TTC549 (cell line): Measurements from ENCODE around the gene SDE2.
"Not testable (repeated sequence)": the region's sequence is repeated elsewhere in the genome, so short reads cannot be mapped to it uniquely, and the experiment has no call there.

Experiments used
- FAIRE-seq: peaks from 2 replicates; lab custom pipeline; 2012; peaks lifted over from hg19 to GRCh38; lab: Jason Lieb, UNC

SDE2 gene

GRCh38 chr1:225999227-225999911, at the start of gene SDE2:
TSS of gene SDE2 (minus strand) at chr1:225999343. CDS start at chr1:225999312, 31 bp downstream.
- peak; percentile 98 for FAIRE-seq

GRCh38 chr1:226048886-226049285, 49.7 kb upstream of the SDE2 start:
- no peak for FAIRE-seq

- FAIRE-seq: no peak
These were observed 48.4 kb upstream of the SDE2 start for GRCh38 chr1:226047495-226047894.

- no peak for FAIRE-seq
These were observed 47.1 kb upstream of the SDE2 start for GRCh38 chr1:226046240-226046639.

GRCh38 chr1:226044514-226045101, 45.5 kb upstream of the SDE2 start:
- no peak for FAIRE-seq

- no peak for FAIRE-seq
These were observed 42.3 kb upstream of the SDE2 start for GRCh38 chr1:226041419-226041818.

GRCh38 chr1:226038661-226039060, 39.5 kb upstream of the SDE2 start:
- FAIRE-seq: no peak

GRCh38 chr1:226035915-226036314, 36.8 kb upstream of the SDE2 start:
- no peak for FAIRE-seq

- no peak for FAIRE-seq
These were observed 35.3 kb upstream of the SDE2 start for GRCh38 chr1:226034482-226034881.

GRCh38 chr1:226033991-226034390, 34.8 kb upstream of the SDE2 start:
- no peak for FAIRE-seq

- no peak for FAIRE-seq
These were observed 34.4 kb upstream of the SDE2 start for GRCh38 chr1:226033582-226033981.

GRCh38 chr1:226029568-226030225, 30.6 kb upstream of the SDE2 start:
- no peak for FAIRE-seq

GRCh38 chr1:226029093-226029496, 30.0 kb upstream of the SDE2 start:
- no peak for FAIRE-seq

- FAIRE-seq: no peak
These were observed 28.5 kb upstream of the SDE2 start for GRCh38 chr1:226027538-226028217.

- FAIRE-seq: no peak
These were observed 27.7 kb upstream of the SDE2 start for GRCh38 chr1:226026833-226027232.

- FAIRE-seq: no peak
These were observed 24.6 kb upstream of the SDE2 start for GRCh38 chr1:226023735-226024134.

- FAIRE-seq: no peak
These were observed 22.7 kb upstream of the SDE2 start for GRCh38 chr1:226021801-226022200.

- FAIRE-seq: no peak
These were observed 22.3 kb upstream of the SDE2 start for GRCh38 chr1:226021401-226021800.

GRCh38 chr1:226019572-226019971, 20.4 kb upstream of the SDE2 start:
- FAIRE-seq: no peak

GRCh38 chr1:226017070-226017469, 17.9 kb upstream of the SDE2 start:
- FAIRE-seq: no peak

GRCh38 chr1:226009650-226010044, 10.5 kb upstream of the SDE2 start:
- FAIRE-seq: no peak

- FAIRE-seq: not testable (repeated sequence)
These were observed 8.2 kb upstream of the SDE2 start for GRCh38 chr1:226007126-226007892.
